Activated CD4-positive, alpha-beta T cell treated with anti-CD3 and anti-CD28 coated beads for 1 hour (primary cell): ENCODE data around the gene RET.
"Not testable (repeated sequence)": the region's sequence is repeated elsewhere in the genome, so short reads cannot be mapped to it uniquely, and the experiment has no call there.

Source experiments
- DNase-seq: peaks from one replicate; pipeline ENCODE4 v3.0.0-alpha.2; 2020

RET gene

GRCh38 chr10:43079856-43080255 lies 3.0 kb downstream of the RET start:
- no peak for DNase-seq

- no peak for DNase-seq
Observed at GRCh38 chr10:43082087-43082486, 5.2 kb downstream of the RET start.

GRCh38 chr10:43082746-43083145 lies 5.9 kb downstream of the RET start:
- no peak for DNase-seq

GRCh38 chr10:43083764-43084163 lies 6.9 kb downstream of the RET start:
- DNase-seq: no peak

DNA sequence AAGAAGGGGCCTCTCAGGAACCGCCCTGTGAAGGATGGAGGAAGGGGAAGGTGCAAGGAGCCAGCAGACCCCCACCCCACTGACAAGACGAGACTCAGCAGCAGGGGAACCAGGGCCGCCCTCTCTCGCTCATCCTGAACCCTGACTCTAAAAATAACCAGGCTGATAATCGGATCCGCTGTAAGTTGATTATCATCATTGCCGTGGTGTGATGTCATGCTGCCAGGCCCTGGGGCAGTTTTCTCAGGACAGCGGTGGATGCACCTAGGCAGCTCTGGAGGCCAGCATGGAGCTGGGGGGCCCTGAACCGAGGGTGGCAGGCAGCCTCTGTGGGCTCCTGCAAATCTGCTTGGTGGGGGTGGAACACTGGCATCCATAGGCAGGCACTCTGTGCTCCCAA lies 7.9 kb downstream of the RET start:
- no peak for DNase-seq

- DNase-seq: no peak
Observed at GRCh38 chr10:43086321-43086942, 9.6 kb downstream of the RET start.

- no peak for DNase-seq
Observed at GRCh38 chr10:43089519-43089918, 12.7 kb downstream of the RET start.

DNA sequence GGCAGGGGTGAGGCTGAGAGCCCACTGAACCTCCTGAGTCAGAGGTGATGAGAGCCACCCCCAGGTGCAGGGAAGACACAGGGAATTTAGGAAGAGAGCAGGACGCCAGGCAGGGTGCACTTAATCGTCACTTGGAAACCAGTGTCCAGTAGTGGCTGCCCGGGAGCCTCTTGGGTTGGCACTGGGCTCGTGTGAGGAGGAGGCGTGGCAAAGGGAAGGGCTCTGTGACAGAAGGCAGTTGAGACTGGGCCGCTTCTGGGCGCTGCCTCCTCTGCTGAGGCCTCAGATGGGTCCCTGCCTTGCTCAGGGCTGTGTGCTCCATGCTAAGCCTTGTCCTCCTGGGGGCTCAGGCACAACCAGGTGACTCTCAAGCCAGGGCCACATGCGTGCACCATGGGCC lies 13.3 kb downstream of the RET start:
- no peak for DNase-seq

- DNase-seq: no peak
Observed at GRCh38 chr10:43090664-43091063, 13.8 kb downstream of the RET start.

- no peak for DNase-seq
Observed at GRCh38 chr10:43091846-43092245, 15.0 kb downstream of the RET start.

DNA sequence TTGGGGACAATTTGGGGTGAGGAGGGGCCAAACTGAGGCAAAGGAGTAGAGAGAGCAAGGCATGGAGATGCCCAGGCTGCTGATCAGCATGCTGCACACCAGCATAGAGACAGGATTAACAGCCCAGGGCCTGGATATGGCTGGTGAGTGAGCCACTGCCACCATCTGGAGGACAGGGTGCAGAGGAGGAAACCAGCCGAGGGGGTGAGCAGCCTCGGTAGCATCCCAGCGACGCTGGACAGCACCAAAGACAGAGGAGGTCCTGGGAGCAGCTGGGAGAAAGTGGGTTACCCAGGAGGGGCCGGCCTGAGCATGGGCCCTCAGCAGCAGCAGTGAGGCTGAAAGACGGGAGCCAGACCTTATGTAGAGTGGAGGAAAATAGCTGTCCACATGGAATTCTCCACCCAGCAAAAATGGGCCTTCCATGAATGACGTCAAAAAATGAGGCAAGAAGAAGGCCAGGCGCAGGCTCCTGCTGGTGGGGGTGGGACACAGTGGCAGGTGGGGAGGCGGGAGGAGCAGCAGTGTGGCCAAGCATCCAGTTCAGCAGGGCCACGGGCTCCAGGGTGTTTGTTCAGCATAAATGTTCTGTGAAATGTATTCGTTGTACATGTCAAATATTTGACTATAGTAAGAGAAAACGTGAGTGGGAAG lies 16.7 kb downstream of the RET start:
- no peak for DNase-seq

DNA sequence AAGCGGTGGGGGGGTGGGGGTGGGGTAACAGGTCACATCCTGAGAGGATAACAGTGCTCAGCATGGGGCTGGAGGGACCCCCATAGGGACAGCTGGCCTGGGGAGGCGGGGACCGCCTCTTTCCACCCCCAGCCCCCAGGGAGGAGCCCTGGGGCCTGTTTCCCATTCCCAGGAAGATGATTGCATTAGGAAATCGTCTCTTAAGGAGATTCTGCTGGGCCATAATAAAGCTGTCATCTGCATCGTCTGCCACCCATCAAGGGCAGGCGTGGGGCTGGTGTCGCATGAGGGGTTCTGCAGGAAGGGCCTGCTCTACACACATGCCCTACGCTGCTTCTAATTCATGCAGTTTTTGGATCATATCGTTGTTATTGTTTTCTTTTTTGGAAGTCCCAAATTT lies 17.2 kb downstream of the RET start:
- DNase-seq: no peak

- DNase-seq: not testable (repeated sequence)
Observed at GRCh38 chr10:43099339-43099738, 22.5 kb downstream of the RET start.

DNA sequence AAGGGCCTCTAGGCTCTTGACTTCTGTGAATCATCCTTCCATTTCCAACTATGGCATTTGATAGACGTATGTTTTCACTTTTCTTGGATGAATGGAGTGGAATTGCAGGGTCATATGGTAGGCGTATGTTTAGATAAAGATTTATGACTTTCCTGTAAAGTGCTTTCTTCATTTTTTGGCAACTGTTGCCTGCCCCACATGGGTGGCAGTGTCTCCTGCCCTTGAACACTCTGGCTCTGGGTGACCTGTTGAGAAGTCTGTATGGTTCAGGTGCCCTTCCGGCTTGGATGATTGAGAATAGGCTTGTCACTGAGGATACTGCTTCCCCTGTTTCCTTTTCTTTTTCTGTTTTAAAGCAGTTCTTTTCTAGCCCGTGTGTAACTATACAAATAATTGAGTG lies 23.1 kb downstream of the RET start:
- no peak for DNase-seq

GRCh38 chr10:43100366-43100765 lies 23.5 kb downstream of the RET start:
- no peak for DNase-seq

GRCh38 chr10:43102063-43102828 lies 25.4 kb downstream of the RET start:
- DNase-seq: no peak

- DNase-seq: peak; percentile 66
Observed at GRCh38 chr10:43105102-43105955, 28.5 kb downstream of the RET start.

GRCh38 chr10:43105956-43106229 lies 29.0 kb downstream of the RET start:
- no peak for DNase-seq

GRCh38 chr10:43106256-43107091 lies 29.6 kb downstream of the RET start:
- no peak for DNase-seq

DNA sequence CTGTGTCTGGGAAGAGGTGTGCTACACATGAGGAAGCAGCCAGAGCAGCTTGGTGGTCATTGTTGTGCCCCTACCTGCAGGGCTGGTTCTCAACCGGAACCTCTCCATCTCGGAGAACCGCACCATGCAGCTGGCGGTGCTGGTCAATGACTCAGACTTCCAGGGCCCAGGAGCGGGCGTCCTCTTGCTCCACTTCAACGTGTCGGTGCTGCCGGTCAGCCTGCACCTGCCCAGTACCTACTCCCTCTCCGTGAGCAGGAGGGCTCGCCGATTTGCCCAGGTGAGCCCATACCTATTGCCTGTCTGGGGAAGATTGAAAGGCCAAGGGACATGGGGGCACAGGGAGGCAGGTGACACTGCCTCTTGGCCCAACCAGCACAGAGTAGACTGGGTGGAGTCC lies 32.1 kb downstream of the RET start:
- no peak for DNase-seq

DNA sequence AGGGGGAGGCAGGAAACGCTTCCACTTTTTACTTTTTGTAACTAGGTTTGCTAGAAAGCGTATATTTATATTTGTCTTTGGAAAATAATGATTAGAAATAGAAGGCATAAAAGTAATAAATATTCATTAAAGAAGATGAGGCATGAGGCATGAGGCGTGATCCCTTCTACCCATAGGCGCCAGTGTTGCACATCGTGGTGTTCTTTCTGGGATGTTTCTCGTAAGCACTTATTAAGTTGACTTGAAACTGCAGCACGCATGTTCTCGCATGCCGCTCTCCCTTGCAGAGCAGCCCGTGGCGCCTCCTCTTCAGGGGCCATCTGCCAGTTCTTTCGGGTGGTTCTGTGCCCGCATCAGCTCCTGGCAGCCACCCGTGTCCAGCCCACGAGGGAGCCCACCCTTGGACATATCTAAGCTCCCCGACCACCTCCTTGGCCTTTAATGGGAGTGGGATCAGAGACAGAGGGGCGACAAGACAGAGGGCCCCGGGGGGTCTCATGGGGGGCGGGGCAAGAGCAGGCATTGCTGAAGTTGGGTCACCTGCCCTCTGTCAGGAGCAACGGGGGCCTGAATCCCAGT lies 32.9 kb downstream of the RET start:
- DNase-seq: no peak
